Midbrain (tissue), 1 donor: ENCODE measurements around the gene TYW3.
"Not testable (repeated sequence)": the region's sequence is repeated elsewhere in the genome, so short reads cannot be mapped to it uniquely, and the experiment has no call there.

ENCODE experiments used
- DNase-seq: peaks from one replicate; lab custom pipeline; 2025; lab: John Stamatoyannopoulos, UW

The TYW3 gene

GRCh38 chr1:74731399-74732052 lies 1.4 kb upstream of the TYW3 start:
- no peak for DNase-seq

- DNase-seq: not testable (repeated sequence)
Measured at GRCh38 chr1:74732071-74732946, 643 bp upstream of the TYW3 start.

- peak; percentile 75 for DNase-seq
Measured at GRCh38 chr1:74733604-74734484, 892 bp downstream of the TYW3 start.

GRCh38 chr1:74737333-74737732 lies 4.4 kb downstream of the TYW3 start:
- DNase-seq: no peak

GRCh38 chr1:74740307-74740980 lies 7.5 kb downstream of the TYW3 start:
- not testable (repeated sequence) for DNase-seq

GRCh38 chr1:74745247-74745646 lies 12.3 kb downstream of the TYW3 start:
- DNase-seq: not testable (repeated sequence)

- DNase-seq: no peak
Measured at GRCh38 chr1:74748960-74749359, 16.0 kb downstream of the TYW3 start.

GRCh38 chr1:74753104-74753503 lies 20.2 kb downstream of the TYW3 start:
- peak; percentile 16 for DNase-seq

- DNase-seq: no peak
Measured at GRCh38 chr1:74755475-74755874, 22.5 kb downstream of the TYW3 start.

- not testable (repeated sequence) for DNase-seq
Measured at GRCh38 chr1:74756650-74757049, 23.7 kb downstream of the TYW3 start.

GRCh38 chr1:74763807-74764206 lies 30.9 kb downstream of the TYW3 start:
- DNase-seq: no peak

GRCh38 chr1:74766579-74766978 lies 33.6 kb downstream of the TYW3 start:
- DNase-seq: no peak

GRCh38 chr1:74767490-74767889 lies 34.5 kb downstream of the TYW3 start:
- no peak for DNase-seq

GRCh38 chr1:74771913-74772515 lies 39.1 kb downstream of the TYW3 start:
- peak; percentile 68 for DNase-seq

- no peak for DNase-seq
Measured at GRCh38 chr1:74772945-74773344, 40.0 kb downstream of the TYW3 start.

GRCh38 chr1:74773582-74773981 lies 40.6 kb downstream of the TYW3 start:
- DNase-seq: no peak

- no peak for DNase-seq
Measured at GRCh38 chr1:74775735-74776134, 42.8 kb downstream of the TYW3 start.

- no peak for DNase-seq
Measured at GRCh38 chr1:74777525-74777924, 44.6 kb downstream of the TYW3 start.

- no peak for DNase-seq
Measured at GRCh38 chr1:74779750-74780149, 46.8 kb downstream of the TYW3 start.

- no peak for DNase-seq
Measured at GRCh38 chr1:74780594-74780993, 47.6 kb downstream of the TYW3 start.

GRCh38 chr1:74785944-74786343 lies 53.0 kb downstream of the TYW3 start:
- DNase-seq: no peak
